Common myeloid progenitor, CD34-positive (primary cell): Measurements from ENCODE around the gene CADPS.

Experiments used
- CTCF ChIA-PET: fragments of 350-600 bp; sonication (Branson Sonifier 250); formaldehyde crosslinking; loops from one replicate; lab custom pipeline; 2021; ENCODE audit warnings: antibody characterized with exemption; lab: Charles Lee
- POLR2A ChIA-PET: fragments of 350-600 bp; sonication (Branson Sonifier 250); formaldehyde crosslinking; loops from one replicate; lab custom pipeline; 2021; ENCODE audit warnings: antibody characterized with exemption; lab: Charles Lee
- DNase-seq, 3 donors: peaks; one replicate each; pipeline versions ENCODE4 v3.0.0 to v3.0.0-alpha.2; 2013
- H3K27ac ChIP-seq, 2 experiments: 1 replicate in 1 of 2; 2 replicates in 1 of 2; pipeline ENCODE4 v1.7.0; 2013; ENCODE audit warnings: inconsistent platforms in 2 of 2, low read length in 2 of 2, mild to moderate bottlenecking in 2 of 2, low read depth in 1 of 2, moderate library complexity in 1 of 2; ENCODE audit not compliant: severe bottlenecking in 2 of 2, insufficient read depth in 1 of 2, poor library complexity in 1 of 2
- H3K27me3 ChIP-seq, 5 experiments: replicated peaks in 2 of 5; 1 replicate in 3 of 5; 2 replicates in 2 of 5; pipeline versions ENCODE4 v1.6.1 to v1.7.0; 2013; ENCODE audit warnings: low read length in 4 of 5, mild to moderate bottlenecking in 2 of 5, moderate library complexity in 2 of 5, inconsistent platforms in 1 of 5; ENCODE audit not compliant: insufficient read depth in 5 of 5, control insufficient read depth in 4 of 5
- H3K36me3 ChIP-seq, 4 experiments: 1 replicate in 2 of 4; 2 replicates in 2 of 4; pipeline versions ENCODE4 v1.6.1 to v1.7.0; 2013; ENCODE audit warnings: low read length in 3 of 4, control low read depth in 1 of 4, mild to moderate bottlenecking in 1 of 4; ENCODE audit not compliant: control insufficient read depth in 4 of 4, insufficient read depth in 4 of 4
- H3K4me1 ChIP-seq, 4 experiments: 1 replicate in 3 of 4; 2 replicates in 1 of 4; pipeline versions ENCODE4 v1.6.1 to v1.7.1; 2013; ENCODE audit warnings: low read length in 3 of 4, mild to moderate bottlenecking in 3 of 4, control low read depth in 1 of 4, inconsistent platforms in 1 of 4, moderate library complexity in 1 of 4; ENCODE audit not compliant: control insufficient read depth in 4 of 4, insufficient read depth in 4 of 4; ENCODE audit errors: control extremely low read depth in 1 of 4
- H3K4me3 ChIP-seq, 7 experiments: 1 replicate in 4 of 7; 2 replicates in 3 of 7; pipeline versions ENCODE4 v1.5.1 to v1.7.0; 2013; ENCODE audit warnings: mild to moderate bottlenecking in 7 of 7, low read length in 6 of 7, moderate library complexity in 6 of 7, inconsistent platforms in 2 of 7, low read depth in 2 of 7, control low read depth in 1 of 7; ENCODE audit not compliant: insufficient read depth in 4 of 7, control insufficient read depth in 1 of 7; ENCODE audit errors: extremely low read depth in 1 of 7
- H3K9me3 ChIP-seq, 5 experiments: 1 replicate in 4 of 5; 2 replicates in 1 of 5; pipeline versions ENCODE4 v1.6.1 to v1.7.1; 2013; ENCODE audit warnings: low read length in 4 of 5, mild to moderate bottlenecking in 2 of 5, inconsistent platforms in 1 of 5, low read depth in 1 of 5, moderate library complexity in 1 of 5; ENCODE audit not compliant: control insufficient read depth in 4 of 5, insufficient read depth in 2 of 5; ENCODE audit errors: control extremely low read depth in 1 of 5
- WGBS: methylation state at CpG from one replicate; pipeline ENCODE4 v1.1.5; 2013; ENCODE audit not compliant: insufficient coverage; 5-methylcytosine and 5-hydroxymethylcytosine counted together

The CADPS gene

GRCh38 chr3:62727981-62728380 lies 147.2 kb downstream of the CADPS start:
- Histone ChIP-seq H3K36me3 (no peaks in the 10 kb centered on the region), H3K4me3 (no peak overlapping the region), H3K4me1 (no peaks in the 10 kb centered on the region), H3K27ac (no peak overlapping the region), H3K9me3 (no peaks in the 10 kb centered on the region), H3K27me3 (peaks cover 0 to 17% (median 2%) of the 10 kb centered on the region in 5 experiments)
- ChIA-PET POLR2A (interaction anchor here (0.6 kb wide), 1 partner anchor 985 kb away, joined by 4 read pairs; no protein-coding TSS in a partner anchor), CTCF (interaction anchor here (0.9 kb wide), 1 partner anchor 10 kb away, joined by 3 read pairs; no protein-coding TSS in a partner anchor)
- WGBS = 87% methylated on average over 5 of the region's 5 CpGs
- no peak for DNase-seq

- H3K9me3 ChIP-seq = no peaks in the 10 kb centered on the region
- no peaks in the 10 kb centered on the region for H3K36me3 ChIP-seq
- H3K27ac ChIP-seq = no peak overlapping the region
- no peak for DNase-seq
- no peak overlapping the region for H3K4me3 ChIP-seq
- ChIA-PET POLR2A (interaction anchor here (0.6 kb wide), 1 partner anchor 986 kb away, joined by 4 read pairs; no protein-coding TSS in a partner anchor), CTCF (interaction anchor here (0.9 kb wide), 1 partner anchor 9 kb away, joined by 3 read pairs; no protein-coding TSS in a partner anchor)
- H3K27me3 ChIP-seq = peaks cover 0 to 18% (median 2%) of the 10 kb centered on the region in 5 experiments
- 100% methylated on average over 1 of the region's 1 CpG for WGBS
- no peaks in the 10 kb centered on the region for H3K4me1 ChIP-seq
These were observed 147.7 kb downstream of the CADPS start for GRCh38 chr3:62727536-62727935.

- ChIA-PET POLR2A (no interaction called here), CTCF (no interaction called here)
- Histone ChIP-seq H3K27me3 (peaks cover 0 to 19% (median 2%) of the 10 kb centered on the region in 5 experiments), H3K4me1 (no peaks in the 10 kb centered on the region), H3K36me3 (no peaks in the 10 kb centered on the region), H3K9me3 (no peaks in the 10 kb centered on the region), H3K4me3 (no peak overlapping the region), H3K27ac (no peak overlapping the region)
- WGBS = 100% methylated on average over 2 of the region's 4 CpGs
- no peak for DNase-seq
These were observed 150.7 kb downstream of the CADPS start for GRCh38 chr3:62724503-62724902.

GRCh38 chr3:62723914-62724217 lies 151.3 kb downstream of the CADPS start:
- no peak overlapping the region for H3K4me3 ChIP-seq
- WGBS = 100% methylated on average over 1 of the region's 1 CpG
- no peaks in the 10 kb centered on the region for H3K9me3 ChIP-seq
- peaks cover 0 to 22% (median 2%) of the 10 kb centered on the region in 5 experiments for H3K27me3 ChIP-seq
- CTCF ChIA-PET = no interaction called here
- no peaks in the 10 kb centered on the region for H3K4me1 ChIP-seq
- no peak for DNase-seq
- POLR2A ChIA-PET = no interaction called here
- H3K27ac ChIP-seq = no peak overlapping the region
- H3K36me3 ChIP-seq = no peaks in the 10 kb centered on the region

GRCh38 chr3:62723166-62723913 lies 151.9 kb downstream of the CADPS start:
- POLR2A ChIA-PET = no interaction called here

GRCh38 chr3:62722344-62722743 lies 152.9 kb downstream of the CADPS start:
- no peak overlapping the region for H3K4me3 ChIP-seq
- no peak overlapping the region for H3K27ac ChIP-seq
- no peak for DNase-seq
- no peaks in the 10 kb centered on the region for H3K36me3 ChIP-seq
- H3K27me3 ChIP-seq = peaks cover 0 to 22% (median 2%) of the 10 kb centered on the region in 5 experiments
- ChIA-PET POLR2A (no interaction called here), CTCF (no interaction called here)
- H3K9me3 ChIP-seq = no peaks in the 10 kb centered on the region
- H3K4me1 ChIP-seq = no peaks in the 10 kb centered on the region

More at GRCh38 chr3:62723166-62723913, 151.9 kb downstream of the CADPS start:
- Histone ChIP-seq H3K27ac (no peak overlapping the region), H3K4me3 (no peak overlapping the region), H3K4me1 (no peaks in the 10 kb centered on the region), H3K36me3 (no peaks in the 10 kb centered on the region), H3K9me3 (no peaks in the 10 kb centered on the region), H3K27me3 (peaks cover 0 to 22% (median 2%) of the 10 kb centered on the region in 5 experiments)
- WGBS = 59% methylated on average over 12 of the region's 13 CpGs
- CTCF ChIA-PET = no interaction called here
- no peak for DNase-seq

- H3K9me3 ChIP-seq = no peaks in the 10 kb centered on the region
- peaks cover 0 to 13% (median 1%) of the 10 kb centered on the region in 5 experiments for H3K27me3 ChIP-seq
- WGBS = 64% methylated on average over 6 of the region's 6 CpGs
- H3K27ac ChIP-seq = no peak overlapping the region
- ChIA-PET CTCF (interaction anchor here (1.4 kb wide), 1 partner anchor 9 kb away, joined by 3 read pairs; no protein-coding TSS in a partner anchor), POLR2A (no interaction called here)
- DNase-seq = no peak
- H3K4me3 ChIP-seq = no peak overlapping the region
- H3K4me1 ChIP-seq = no peaks in the 10 kb centered on the region
- no peaks in the 10 kb centered on the region for H3K36me3 ChIP-seq
These were observed 156.5 kb downstream of the CADPS start for GRCh38 chr3:62718515-62719320.
